C4-2B (cell line): ENCODE results near the gene CD80.

Source experiments
- H3K27ac ChIP-seq: fragments of 450-650 bp; 2 replicates; pipeline ENCODE4 v1.5.1; 2017
- CTCF ChIP-seq: fragments of 450-650 bp; conservative IDR thresholded peaks from 2 replicates; pipeline ENCODE4 v1.5.1; 2017; ENCODE audit warnings: mild to moderate bottlenecking
- ZFX ChIP-seq: fragments of 450-650 bp; IDR thresholded peaks from 2 replicates; pipeline ENCODE4 v1.6.1; 2017

CD80 gene

GRCh38 chr3:119508172-119508845 is 51.1 kb downstream of the CD80 start:
- TF ChIP-seq ZFX (no peak), CTCF (no peak)

GRCh38 chr3:119507404-119507803 is 52.0 kb downstream of the CD80 start:
- no peak overlapping the region for H3K27ac ChIP-seq
- no peak for TF ChIP-seq CTCF
- no peak for TF ChIP-seq ZFX

More at GRCh38 chr3:119508172-119508845, 51.1 kb downstream of the CD80 start:
- H3K27ac ChIP-seq: no peak overlapping the region

GRCh38 chr3:119506631-119507030 is 52.8 kb downstream of the CD80 start:
- no peak overlapping the region for H3K27ac ChIP-seq
- TF ChIP-seq ZFX: no peak
- TF ChIP-seq CTCF: no peak

- TF ChIP-seq CTCF (no peak), ZFX (no peak)
- H3K27ac ChIP-seq: no peak overlapping the region
Observed at GRCh38 chr3:119500901-119501300, 58.5 kb downstream of the CD80 start.

- TF ChIP-seq CTCF: no peak
- H3K27ac ChIP-seq: no peak overlapping the region
Observed at GRCh38 chr3:119500265-119500664, 59.1 kb downstream of the CD80 start.

GRCh38 chr3:119498186-119499011 is 61.0 kb downstream of the CD80 start, which contains the start of gene TIMMDC1:
TIMMDC1 (plus strand) TSS chr3:119498547; CDS start chr3:119498734, 187 bp downstream.
- peak within 1 kb of the TSS; percentile 81 for H3K27ac ChIP-seq
- TF ChIP-seq CTCF (no peak), ZFX (peak; percentile 63)

GRCh38 chr3:119497820-119498185 is 61.6 kb downstream of the CD80 start:
- H3K27ac ChIP-seq: peak overlapping the region; percentile 81

More at GRCh38 chr3:119497820-119498185, 61.6 kb downstream of the CD80 start:
- no peak for TF ChIP-seq CTCF
- TF ChIP-seq ZFX: no peak
